ENCODE data around the gene GRB14. TPM values are rescaled to one million over a fixed set of nuclear protein-coding genes. Genes with fewer than 3 reads are reported as not detected.

Gene GRB14
- total RNA-seq, 4 donors from 2014 or later = 5.4 to 19.3 (median 9.8) TPM

- intact Hi-C loops (cut with DNase I) = no loop called here
- Histone ChIP-seq H3K9me3 (no peaks in the 10 kb centered on the region), H3K27ac (no peak overlapping the region), H3K4me1 (peaks cover 0 to 2% of the 10 kb centered on the region in 2 donors), H3K36me3 (no peaks in the 10 kb centered on the region), H3K4me3 (replicated peaks in 1 of 3) (no peak overlapping the region), H3K27me3 (no peaks in the 10 kb centered on the region)
- TF ChIP-seq POLR2A (IDR thresholded peaks at IDR 0.05) (no peak), CTCF (IDR thresholded peaks at IDR 0.05) (no peak)
- DNase-seq = no peak
These were observed 27.3 kb downstream of the GRB14 start for GRCh38 chr2:164593959-164594358.

- Histone ChIP-seq H3K4me3 (replicated peaks in 1 of 3) (no peak overlapping the region), H3K4me1 (peaks cover 0 to 2% of the 10 kb centered on the region in 2 donors), H3K9me3 (no peaks in the 10 kb centered on the region), H3K36me3 (no peaks in the 10 kb centered on the region), H3K27me3 (no peaks in the 10 kb centered on the region), H3K27ac (no peak overlapping the region)
- DNase-seq = no peak
- intact Hi-C loops (cut with DNase I) = no loop called here
- WGBS, 2 donors = 70 to 74% methylated on average over 4 of the region's 4 CpGs
- TF ChIP-seq POLR2A (IDR thresholded peaks at IDR 0.05) (no peak), CTCF (IDR thresholded peaks at IDR 0.05) (no peak)
These were observed 27.7 kb downstream of the GRB14 start for GRCh38 chr2:164593541-164593940.

- Histone ChIP-seq H3K4me1 (peaks cover 0 to 2% of the 10 kb centered on the region in 2 donors), H3K4me3 (replicated peaks in 1 of 3) (no peak overlapping the region), H3K36me3 (no peaks in the 10 kb centered on the region), H3K27ac (no peak overlapping the region), H3K27me3 (no peaks in the 10 kb centered on the region), H3K9me3 (no peaks in the 10 kb centered on the region)
- no peak for DNase-seq
- WGBS, 2 donors = 92 to 94% methylated on average over 2 of the region's 2 CpGs
- TF ChIP-seq POLR2A (IDR thresholded peaks at IDR 0.05) (no peak), CTCF (IDR thresholded peaks at IDR 0.05) (no peak)
- intact Hi-C loops (cut with DNase I) = no loop called here
These were observed 31.8 kb downstream of the GRB14 start for GRCh38 chr2:164589522-164589921.

- WGBS, 2 donors = 92 to 96% methylated on average over 3 of the region's 3 CpGs
- H3K4me3 ChIP-seq (replicated peaks in 1 of 3) = no peak overlapping the region
- no peak for DNase-seq
- intact Hi-C loops (cut with DNase I) = no loop called here
- H3K27me3 ChIP-seq = no peaks in the 10 kb centered on the region
- H3K4me1 ChIP-seq = no peaks in the 10 kb centered on the region
- H3K27ac ChIP-seq = no peak overlapping the region
- H3K9me3 ChIP-seq = no peaks in the 10 kb centered on the region
- TF ChIP-seq CTCF (IDR thresholded peaks at IDR 0.05) (no peak), POLR2A (IDR thresholded peaks at IDR 0.05) (no peak)
- H3K36me3 ChIP-seq = no peaks in the 10 kb centered on the region
These were observed 40.2 kb downstream of the GRB14 start for GRCh38 chr2:164581050-164581449.

GRCh38 chr2:164574931-164575330 is 46.4 kb downstream of the GRB14 start:
- TF ChIP-seq POLR2A (IDR thresholded peaks at IDR 0.05) (no peak), CTCF (IDR thresholded peaks at IDR 0.05) (no peak)

More at GRCh38 chr2:164574931-164575330, 46.4 kb downstream of the GRB14 start:
- WGBS, 2 donors = 89 to 90% methylated on average over 1 of the region's 1 CpG
- no peaks in the 10 kb centered on the region for H3K4me1 ChIP-seq
- no peaks in the 10 kb centered on the region for H3K9me3 ChIP-seq
- H3K36me3 ChIP-seq = no peaks in the 10 kb centered on the region
- DNase-seq = no peak
- H3K4me3 ChIP-seq (replicated peaks in 1 of 3) = no peak overlapping the region
- intact Hi-C loops (cut with DNase I) = no loop called here
- no peaks in the 10 kb centered on the region for H3K27me3 ChIP-seq
- no peak overlapping the region for H3K27ac ChIP-seq

Data from thyroid gland (tissue), 4 donors.